BJ (cell line): ENCODE data around the gene ZFP69B. TPM values are rescaled to one million over a fixed set of nuclear protein-coding genes. Genes with fewer than 3 reads are reported as not detected.
"Not testable (repeated sequence)": the region's sequence is repeated elsewhere in the genome, so short reads cannot be mapped to it uniquely, and the experiment has no call there.

Source experiments
- CTCF ChIA-PET: fragments of 350-600 bp; formaldehyde crosslinking; extraction: SDS; loops from one replicate; lab custom pipeline; 2021; ENCODE audit warnings: antibody characterized with exemption, inconsistent platforms; lab: Yijun Ruan, JAX
- POLR2A ChIA-PET: fragments of 300-600 bp; sonication (Branson Sonifier 250); formaldehyde crosslinking; extraction: SDS; loops from one replicate; lab custom pipeline; 2021; ENCODE audit warnings: antibody characterized with exemption; lab: Charles Lee
- DNase-seq: peaks from one replicate; pipeline ENCODE4 v3.0.0-alpha.2; 2011; ENCODE audit warnings: low read depth
- H3K27me3 ChIP-seq: 2 replicates; pipeline ENCODE4 v1.6.0; 2011; ENCODE audit warnings: low read length; ENCODE audit not compliant: control insufficient read depth, insufficient read depth
- H3K36me3 ChIP-seq: 2 replicates; pipeline ENCODE4 v1.5.1; 2011; ENCODE audit warnings: low read length; ENCODE audit not compliant: control insufficient read depth, insufficient read depth
- H3K4me3 ChIP-seq: 2 replicates; pipeline ENCODE4 v1.5.1; 2011; ENCODE audit warnings: low read depth, mild to moderate bottlenecking, control low read depth, low read length
- CTCF ChIP-seq: IDR thresholded peaks from 2 replicates; pipeline ENCODE4 v1.5.1; 2011; ENCODE audit warnings: low read depth, mild to moderate bottlenecking, control low read depth, inconsistent platforms, low read length, moderate library complexity; ENCODE audit not compliant: insufficient read depth
- polyA plus RNA-seq: library from polyadenylated mRNA; depleted of rRNA; stranded (reverse); fragments of >200 nt; gene quantifications from 2 replicates; pipeline ENCODE4 v1.2.3, GENCODE V29; 2011

ZFP69B gene
- polyA plus RNA-seq, 1 experiment = 1.5 TPM

GRCh38 chr1:40477678-40478053, 27.4 kb downstream of the ZFP69B start:
- Histone ChIP-seq H3K27me3 (no peaks in the 10 kb centered on the region), H3K4me3 (peak overlapping the region; percentile 66), H3K36me3 (no peaks in the 10 kb centered on the region; the same call in 1 of the 2 replicates)
- POLR2A ChIA-PET = no interaction called here
- no peak for TF ChIP-seq CTCF
- DNase-seq = no peak
- CTCF ChIA-PET = interaction anchor here (0.6 kb wide), 1 partner anchor 26 kb away, joined by 3 read pairs; no protein-coding TSS in a partner anchor

GRCh38 chr1:40478276-40478675, 28.0 kb downstream of the ZFP69B start:
- no peak for DNase-seq
- H3K4me3 ChIP-seq = peak overlapping the region; percentile 66; the same call in 1 of the 2 replicates
- no peak for TF ChIP-seq CTCF
- H3K27me3 ChIP-seq = no peaks in the 10 kb centered on the region
- ChIA-PET POLR2A (no interaction called here), CTCF (interaction anchor here (0.6 kb wide), 1 partner anchor 27 kb away, joined by 3 read pairs; no protein-coding TSS in a partner anchor)
- no peaks in the 10 kb centered on the region; the same call in 1 of the 2 replicates for H3K36me3 ChIP-seq

- Histone ChIP-seq H3K27me3 (no peaks in the 10 kb centered on the region), H3K4me3 (no peak overlapping the region), H3K36me3 (no peaks in the 10 kb centered on the region; the same call in 1 of the 2 replicates)
- no peak for DNase-seq
- no peak for TF ChIP-seq CTCF
- POLR2A ChIA-PET = no interaction called here
- CTCF ChIA-PET = no interaction called here
These were observed 28.9 kb downstream of the ZFP69B start for GRCh38 chr1:40479156-40479555.

- DNase-seq = no peak
These were observed 45.1 kb downstream of the ZFP69B start for GRCh38 chr1:40495315-40495903.

GRCh38 chr1:40502651-40503050, 52.4 kb downstream of the ZFP69B start:
- POLR2A ChIA-PET, H3K27me3 ChIP-seq, H3K4me3 ChIP-seq, DNase-seq, H3K36me3 ChIP-seq: not testable (repeated sequence)
- CTCF ChIA-PET = interaction anchor here (0.7 kb wide), 1 partner anchor 456 kb away, joined by 6 read pairs; no protein-coding TSS in a partner anchor

More at GRCh38 chr1:40495315-40495903, 45.1 kb downstream of the ZFP69B start:
- Histone ChIP-seq H3K36me3 (no peaks in the 10 kb centered on the region), H3K4me3 (no peak overlapping the region), H3K27me3 (no peaks in the 10 kb centered on the region)
- POLR2A ChIA-PET = no interaction called here
- no peak for TF ChIP-seq CTCF
- CTCF ChIA-PET = no interaction called here
